SK-N-SH (cell line): ENCODE results near the gene POU2F1. TPM values are rescaled to one million over a fixed set of nuclear protein-coding genes. Genes with fewer than 3 reads are reported as not detected.

Source experiments
- CTCF ChIA-PET: fragments of 300-600, 350-600 bp; formaldehyde crosslinking; extraction: SDS; loops from one replicate; lab custom pipeline; 2021; lab: Yijun Ruan, JAX
- POLR2A ChIA-PET: fragments of 350-600 bp; sonication (Branson Sonifier 250); formaldehyde crosslinking; extraction: SDS; loops from one replicate; lab custom pipeline; 2020; ENCODE audit warnings: antibody characterized with exemption, inconsistent platforms; lab: Yijun Ruan, JAX
- DNase-seq: peaks from one replicate; pipeline ENCODE4 v3.0.0; 2012
- H2AFZ ChIP-seq: fragments of 200-600 bp; sonication (generic); 2 replicates; pipeline ENCODE4 v1.8.1; 2016; ENCODE audit warnings: antibody characterized with exemption, mild to moderate bottlenecking, low read depth
- H3F3A ChIP-seq: fragments of 200-600 bp; sonication (generic); replicated peaks from 2 replicates; pipeline ENCODE3; 2016; ENCODE audit warnings: antibody characterized with exemption, mild to moderate bottlenecking; ENCODE audit not compliant: insufficient read depth
- H3K27ac ChIP-seq, 2 experiments: fragments of 200-500 bp in 1 of 2; fragments of 200-600 bp in 1 of 2; sonication (Bioruptor generic) in 1 of 2; sonication (generic), shearing (Covaris generic) in 1 of 2; 2 replicates each; pipeline versions ENCODE4 v1.5.1 to v1.6.1; 2014 to 2016; ENCODE audit warnings: low read depth in 2 of 2, inconsistent platforms in 1 of 2, low read length in 1 of 2, mild to moderate bottlenecking in 1 of 2, mixed read lengths in 1 of 2
- H3K27me3 ChIP-seq: fragments of 200-600 bp; sonication (generic), shearing (Covaris generic); 2 replicates; pipeline ENCODE4 v1.6.1; 2016; ENCODE audit warnings: mixed run types; ENCODE audit not compliant: insufficient read depth
- H3K36me3 ChIP-seq, 2 experiments: fragments of 200-500 bp in 1 of 2; fragments of 200-600 bp in 1 of 2; sonication (Bioruptor generic) in 1 of 2; sonication (generic) in 1 of 2; replicated peaks in 1 of 2; 2 replicates each; pipeline versions ENCODE3 to v1.5.1; 2014 to 2016; ENCODE audit warnings: low read length in 1 of 2, mild to moderate bottlenecking in 1 of 2; ENCODE audit not compliant: insufficient read depth in 2 of 2, control insufficient read depth in 1 of 2
- H3K4me1 ChIP-seq, 2 experiments: fragments of 200-500 bp in 1 of 2; fragments of 200-600 bp in 1 of 2; sonication (Bioruptor generic) in 1 of 2; sonication (generic), shearing (Covaris generic) in 1 of 2; 2 replicates each; pipeline versions ENCODE4 v1.5.1 to v1.6.1; 2014 to 2016; ENCODE audit warnings: low read depth in 1 of 2, low read length in 1 of 2, mixed run types in 1 of 2; ENCODE audit not compliant: insufficient read depth in 2 of 2, control insufficient read depth in 1 of 2
- H3K4me2 ChIP-seq: fragments of 200-600 bp; sonication (generic), shearing (Covaris generic); 2 replicates; pipeline ENCODE4 v1.6.1; 2017; ENCODE audit warnings: mixed run types
- H3K4me3 ChIP-seq, 2 experiments: fragments of 200-500 bp in 1 of 2; fragments of 200-600 bp in 1 of 2; sonication (Bioruptor generic) in 1 of 2; sonication (generic), shearing (Covaris generic) in 1 of 2; 2 replicates each; pipeline versions ENCODE4 v1.5.1 to v1.8.1; 2014 to 2016; ENCODE audit warnings: low read depth in 2 of 2, inconsistent platforms in 1 of 2, low read length in 1 of 2, mild to moderate bottlenecking in 1 of 2, mixed read lengths in 1 of 2, moderate library complexity in 1 of 2
- H3K79me2 ChIP-seq: fragments of 200-600 bp; sonication (generic); 2 replicates; pipeline ENCODE4 v1.8.1; 2017; ENCODE audit warnings: mild to moderate bottlenecking; ENCODE audit not compliant: insufficient read depth
- H3K9ac ChIP-seq: fragments of 200-600 bp; sonication (generic); 2 replicates; pipeline ENCODE4 v1.6.1; 2017; ENCODE audit warnings: mixed run types
- H3K9me2 ChIP-seq: fragments of 200-600 bp; sonication (generic); 2 replicates; pipeline ENCODE4 v1.6.1; 2017; ENCODE audit warnings: mixed run types
- H3K9me3 ChIP-seq: fragments of 200-600 bp; sonication (generic); 2 replicates; pipeline ENCODE4 v1.6.1; 2017; ENCODE audit warnings: mixed run types, mild to moderate bottlenecking, moderate library complexity
- H4K20me1 ChIP-seq: fragments of 200-600 bp; sonication (generic); 2 replicates; pipeline ENCODE4 v1.6.1; 2017; ENCODE audit warnings: mild to moderate bottlenecking, mixed run types; ENCODE audit not compliant: insufficient read depth
- NFIC ChIP-seq: IDR thresholded peaks from 2 replicates; pipeline ENCODE4 v1.4.0; 2012; ENCODE audit warnings: borderline replicate concordance
- POLR2AphosphoS5 ChIP-seq: IDR thresholded peaks from 2 replicates; pipeline ENCODE4 v1.6.1; 2012; ENCODE audit warnings: low read depth, low read length
- RXRA ChIP-seq: IDR thresholded peaks from 2 replicates; pipeline ENCODE4 v1.4.0; 2012; ENCODE audit warnings: low read depth, mild to moderate bottlenecking, borderline replicate concordance
- SIN3A ChIP-seq: IDR thresholded peaks from 2 replicates; pipeline ENCODE4 v1.6.1; 2012; ENCODE audit warnings: low read depth, mild to moderate bottlenecking, low read length, moderate library complexity, borderline replicate concordance
- TAF1 ChIP-seq: IDR thresholded peaks from 2 replicates; pipeline ENCODE4 v1.6.1; 2012; ENCODE audit warnings: low read depth, mild to moderate bottlenecking, low read length, moderate library complexity, borderline replicate concordance
- USF2 ChIP-seq: fragments of 150-350 bp; IDR thresholded peaks from 2 replicates; pipeline ENCODE4 v1.6.1; 2017; ENCODE audit warnings: antibody characterized with exemption, low read length, low read depth, borderline replicate concordance
- ZBTB33 ChIP-seq: IDR thresholded peaks from 2 replicates; pipeline ENCODE4 v1.4.0; 2012; ENCODE audit warnings: low read depth, borderline replicate concordance
- WGBS: methylation state at CpG from one replicate; pipeline ENCODE4 v1.1.6; 2017; ENCODE audit warnings: low lambda C conversion rate; 5-methylcytosine and 5-hydroxymethylcytosine counted together
- polyA plus RNA-seq, 3 experiments: library from polyadenylated mRNA; depleted of rRNA; stranded (reverse); fragments of >200 nt; gene quantifications; 2 replicates each; pipeline ENCODE4 v1.2.3, GENCODE V29; 2012

The POU2F1 gene
- polyA plus RNA-seq, 1 of the 3 experiments (the other 2 are of a cell fraction) = 1.2 TPM

- Histone ChIP-seq H3K4me1 (peaks cover 0 to 2% of the 10 kb centered on the region in 2 experiments; a peak in 3 of 4 replicates), H3K36me3 (no peaks in the 10 kb centered on the region), H3K4me3 (no peak overlapping the region), H4K20me1 (peaks cover 10% of the 10 kb centered on the region; the same call in 1 of the 2 replicates), H3K4me2 (no peak overlapping the region), H3K9ac (no peak overlapping the region), H2AFZ (no peak overlapping the region), H3K79me2 (peaks cover 44% of the 10 kb centered on the region), H3K9me2 (no peaks in the 10 kb centered on the region), H3K9me3 (no peaks in the 10 kb centered on the region), H3K27me3 (no peaks in the 10 kb centered on the region), H3F3A (no peaks in the 10 kb centered on the region), H3K27ac (no peak overlapping the region)
- POLR2A ChIA-PET = no interaction called here
- no peak for DNase-seq
- TF ChIP-seq TAF1 (no peak), RXRA (no peak), ZBTB33 (no peak), USF2 (no peak)
- 75% methylated on average over 5 of the region's 5 CpGs for WGBS
- CTCF ChIA-PET = interaction anchor here (0.9 to 3.7 kb wide), 4 partner anchors 20 to 294 kb away, joined by 3 to 14 read pairs (median 3); no protein-coding TSS in a partner anchor
Measured at GRCh38 chr1:167246971-167247370, 26.3 kb downstream of the POU2F1 start.

- Histone ChIP-seq H3K27me3 (no peaks in the 10 kb centered on the region), H3K27ac (no peak overlapping the region), H3K79me2 (peaks cover 42% of the 10 kb centered on the region), H3K9me2 (no peaks in the 10 kb centered on the region), H3K9ac (no peak overlapping the region), H3K4me3 (no peak overlapping the region), H2AFZ (no peak overlapping the region; the same call in 1 of the 2 replicates), H3K4me1 (peaks cover 0 to 2% of the 10 kb centered on the region in 2 experiments; a peak in 3 of 4 replicates), H3K4me2 (no peak overlapping the region), H3K36me3 (peaks cover 0 to 4% of the 10 kb centered on the region in 2 experiments), H4K20me1 (peaks cover 10% of the 10 kb centered on the region; the same call in 1 of the 2 replicates), H3F3A (no peaks in the 10 kb centered on the region), H3K9me3 (no peaks in the 10 kb centered on the region)
- ChIA-PET POLR2A (no interaction called here), CTCF (interaction anchor here (0.9 kb wide), 1 partner anchor 36 kb away, joined by 3 read pairs; no protein-coding TSS in a partner anchor)
- TF ChIP-seq NFIC (no peak), POLR2AphosphoS5 (no peak), SIN3A (no peak)
- WGBS = 97% methylated on average over 1 of the region's 1 CpG
- no peak for DNase-seq
Measured at GRCh38 chr1:167247754-167248153, 27.1 kb downstream of the POU2F1 start.
